SHP77 (cell line): ENCODE data around the gene DNAH6.
A peak's percentile ranks its signal among the peaks of the same experiment; 100 is the strongest.

Experiments used
- DNase-seq, 2 experiments: peaks; one replicate each; lab custom pipeline; 2025; lab: John Stamatoyannopoulos, UW

The DNAH6 gene

GRCh38 chr2:84629550-84629949 lies 113.3 kb downstream of the DNAH6 start:
- no peak for DNase-seq

- DNase-seq = peak; percentile 27 to 43
Observed at GRCh38 chr2:84631047-84631446, 114.7 kb downstream of the DNAH6 start.

GRCh38 chr2:84631985-84632384 lies 115.7 kb downstream of the DNAH6 start:
- DNase-seq = no peak

- DNase-seq = no peak
Observed at GRCh38 chr2:84636080-84636971, 120.0 kb downstream of the DNAH6 start.

- DNase-seq = no peak
Observed at GRCh38 chr2:84639751-84640150, 123.5 kb downstream of the DNAH6 start.

- no peak for DNase-seq
Observed at GRCh38 chr2:84640411-84640810, 124.1 kb downstream of the DNAH6 start.

GRCh38 chr2:84641021-84641420 lies 124.7 kb downstream of the DNAH6 start:
- DNase-seq = no peak

GRCh38 chr2:84643991-84644390 lies 127.7 kb downstream of the DNAH6 start:
- no peak for DNase-seq

GRCh38 chr2:84646514-84646913 lies 130.2 kb downstream of the DNAH6 start:
- no peak for DNase-seq

- DNase-seq = no peak
Observed at GRCh38 chr2:84647267-84647666, 131.0 kb downstream of the DNAH6 start.

- no peak for DNase-seq
Observed at GRCh38 chr2:84649058-84649457, 132.8 kb downstream of the DNAH6 start.

GRCh38 chr2:84649487-84650142 lies 133.3 kb downstream of the DNAH6 start:
- no peak for DNase-seq

- DNase-seq = no peak
Observed at GRCh38 chr2:84652431-84652830, 136.1 kb downstream of the DNAH6 start.

- DNase-seq = no peak
Observed at GRCh38 chr2:84653302-84653701, 137.0 kb downstream of the DNAH6 start.

GRCh38 chr2:84654414-84654813 lies 138.1 kb downstream of the DNAH6 start:
- DNase-seq = no peak

- no peak for DNase-seq
Observed at GRCh38 chr2:84669122-84669521, 152.8 kb downstream of the DNAH6 start.

GRCh38 chr2:84674099-84674498 lies 157.8 kb downstream of the DNAH6 start:
- DNase-seq = no peak

GRCh38 chr2:84674586-84674985 lies 158.3 kb downstream of the DNAH6 start:
- no peak for DNase-seq

- DNase-seq = no peak
Observed at GRCh38 chr2:84676295-84676694, 160.0 kb downstream of the DNAH6 start.

GRCh38 chr2:84678214-84678613 lies 161.9 kb downstream of the DNAH6 start:
- DNase-seq = no peak

GRCh38 chr2:84686783-84687476 lies 170.6 kb downstream of the DNAH6 start:
- DNase-seq = no peak

- DNase-seq = no peak
Observed at GRCh38 chr2:84687498-84688149, 171.3 kb downstream of the DNAH6 start.
